Measurements from ENCODE around the gene EBF3.

Gene EBF3

GRCh38 chr10:129847741-129848483 lies 116.2 kb downstream of the EBF3 start:
- TF ChIP-seq CTCF (IDR thresholded peaks at IDR 0.05; ENCODE audit: borderline replicate concordance, insufficient read depth, low read depth, low read length), result no peak
- no peak overlapping the region for H3K4me3 ChIP-seq (ENCODE audit: low read depth, low read length)

GRCh38 chr10:129846991-129847391 lies 117.1 kb downstream of the EBF3 start:
- TF ChIP-seq CTCF (IDR thresholded peaks at IDR 0.05; ENCODE audit: borderline replicate concordance, insufficient read depth, low read depth, low read length), result no peak
- H3K4me3 ChIP-seq (ENCODE audit: low read depth, low read length), result no peak overlapping the region

GRCh38 chr10:129845111-129845753 lies 118.8 kb downstream of the EBF3 start:
- no peak overlapping the region for H3K4me3 ChIP-seq (ENCODE audit: low read depth, low read length)
- TF ChIP-seq CTCF (IDR thresholded peaks at IDR 0.05; ENCODE audit: borderline replicate concordance, insufficient read depth, low read depth, low read length), result no peak

- no peak overlapping the region for H3K4me3 ChIP-seq (ENCODE audit: low read depth, low read length)
- no peak for TF ChIP-seq CTCF (IDR thresholded peaks at IDR 0.05; ENCODE audit: borderline replicate concordance, insufficient read depth, low read depth, low read length)
These were observed 119.8 kb downstream of the EBF3 start for GRCh38 chr10:129844216-129844766.

GRCh38 chr10:129843702-129844101 lies 120.4 kb downstream of the EBF3 start:
- TF ChIP-seq CTCF (IDR thresholded peaks at IDR 0.05; ENCODE audit: borderline replicate concordance, insufficient read depth, low read depth, low read length), result no peak

GRCh38 chr10:129843131-129843541 lies 120.9 kb downstream of the EBF3 start:
- no peak overlapping the region for H3K4me3 ChIP-seq (ENCODE audit: low read depth, low read length)
- TF ChIP-seq CTCF (IDR thresholded peaks at IDR 0.05; ENCODE audit: borderline replicate concordance, insufficient read depth, low read depth, low read length), result no peak

More at GRCh38 chr10:129843702-129844101, 120.4 kb downstream of the EBF3 start:
- H3K4me3 ChIP-seq (ENCODE audit: low read depth, low read length), result no peak overlapping the region

Data from GM12875 (cell line).